GOT3 (cell line): ENCODE measurements around the gene RBM43.
"Not testable (repeated sequence)": the region's sequence is repeated elsewhere in the genome, so short reads cannot be mapped to it uniquely, and the experiment has no call there.

Source experiments
- DNase-seq: peaks from one replicate; lab custom pipeline; 2025; ENCODE audit warnings: mixed read lengths; lab: John Stamatoyannopoulos, UW

The RBM43 gene

DNA sequence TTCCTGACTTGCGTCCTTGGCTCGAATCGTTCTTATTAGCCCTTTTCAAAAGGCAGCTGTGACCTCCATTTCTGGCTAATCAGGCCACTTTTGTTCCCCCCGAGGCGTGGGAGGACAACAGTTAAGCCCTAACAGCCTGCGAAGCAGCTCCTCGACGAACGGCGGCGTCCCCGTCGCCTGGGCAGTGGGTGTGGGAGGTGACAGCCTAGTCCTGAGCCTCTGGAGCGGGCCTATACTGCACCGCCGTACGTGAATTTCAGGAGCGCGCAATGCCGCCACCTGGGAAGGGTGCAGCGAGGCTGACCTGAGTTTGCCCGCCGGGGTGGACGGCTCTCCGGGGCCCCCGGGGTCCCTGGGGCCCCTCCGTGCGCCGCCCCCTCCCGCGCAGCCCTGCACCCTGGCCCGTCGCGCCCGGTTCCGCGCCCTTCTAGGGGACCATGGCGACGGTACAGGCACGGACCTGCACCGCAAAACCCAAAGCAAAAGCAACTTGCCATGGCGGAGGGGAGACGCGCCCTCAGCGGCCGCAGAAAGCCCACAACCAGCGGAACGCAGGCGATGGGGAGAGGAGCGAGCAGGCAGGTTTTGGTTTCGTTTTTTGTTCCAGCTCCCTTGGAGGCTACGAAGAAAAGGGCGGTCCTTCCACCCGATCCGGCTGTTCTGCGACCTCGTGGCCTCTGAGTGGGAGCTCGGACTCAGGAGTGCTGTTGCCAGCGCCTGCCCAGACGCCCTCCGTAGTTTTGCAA, at the start of gene RBM43:
Gene RBM43, minus strand, starts transcription at position 633 of the 746 bp plus-strand sequence. Its CDS starts 136 bp downstream, at position 497.
- peak; percentile 80 for DNase-seq

DNA sequence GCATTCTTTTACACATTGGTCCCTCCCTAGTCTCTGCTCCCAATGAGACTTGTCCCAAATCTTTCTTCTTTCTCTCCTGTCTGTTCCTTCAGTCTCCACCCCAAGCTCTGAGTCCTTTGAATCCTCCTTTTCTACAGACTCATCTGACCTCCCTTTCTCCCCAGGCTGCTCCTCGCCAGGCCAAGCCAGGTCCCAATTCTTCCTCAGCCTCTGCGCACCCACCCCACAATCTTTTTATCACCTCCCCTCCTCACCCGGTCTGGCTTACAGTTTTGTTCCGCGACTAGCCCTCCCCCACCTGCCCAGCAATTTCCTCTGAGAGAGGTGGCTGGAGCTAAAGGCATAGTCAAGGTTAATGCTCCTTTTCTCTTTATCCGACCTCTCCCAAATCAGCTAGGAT, 48.6 kb upstream of the RBM43 start:
- not testable (repeated sequence) for DNase-seq

DNA sequence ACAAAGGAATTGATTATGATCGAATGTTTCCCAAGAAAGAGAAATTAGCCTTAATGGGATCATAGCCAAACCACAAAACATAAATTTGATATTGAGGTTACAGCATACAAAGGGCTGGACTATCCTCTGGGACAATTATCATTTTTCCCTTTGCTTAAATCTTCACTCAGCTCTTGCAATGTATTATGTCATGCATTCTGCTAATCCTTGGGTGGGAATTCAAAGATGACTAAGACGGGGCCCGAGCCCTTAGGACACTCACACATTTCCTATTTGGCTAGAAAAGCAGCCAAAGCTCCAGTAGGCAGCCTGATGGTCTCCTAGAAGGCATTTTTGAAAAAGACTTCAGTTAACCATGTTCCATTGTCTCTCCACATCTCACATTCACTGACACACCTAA, 45.0 kb upstream of the RBM43 start:
- no peak for DNase-seq

DNA sequence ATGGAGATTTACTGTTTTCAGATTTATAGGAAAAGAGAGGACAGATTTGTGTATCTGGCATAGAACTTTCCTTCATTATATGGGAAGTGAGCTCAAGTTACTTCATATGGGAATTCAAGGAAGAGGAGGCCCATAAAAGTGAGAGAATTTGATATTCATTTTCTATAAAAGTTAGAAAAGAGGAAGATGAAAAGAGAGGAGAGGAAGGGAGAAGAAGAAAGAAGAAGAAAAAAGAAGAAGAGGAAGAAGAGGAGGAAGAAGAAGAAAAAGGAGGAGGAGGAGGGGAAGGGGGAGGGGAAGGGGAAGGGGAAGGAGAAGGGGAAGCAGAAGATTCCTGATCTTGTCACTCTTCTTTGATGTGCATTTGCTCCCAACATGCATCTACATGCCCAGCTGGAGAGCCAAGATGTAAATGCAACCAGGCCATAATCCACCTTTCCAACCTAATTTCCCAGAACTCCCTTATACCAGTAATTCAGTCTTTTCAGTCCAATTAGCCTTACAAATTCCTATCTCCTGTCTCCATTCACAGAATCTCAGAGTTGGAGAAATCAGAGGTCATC, 43.5 kb upstream of the RBM43 start:
- DNase-seq, result no peak

DNA sequence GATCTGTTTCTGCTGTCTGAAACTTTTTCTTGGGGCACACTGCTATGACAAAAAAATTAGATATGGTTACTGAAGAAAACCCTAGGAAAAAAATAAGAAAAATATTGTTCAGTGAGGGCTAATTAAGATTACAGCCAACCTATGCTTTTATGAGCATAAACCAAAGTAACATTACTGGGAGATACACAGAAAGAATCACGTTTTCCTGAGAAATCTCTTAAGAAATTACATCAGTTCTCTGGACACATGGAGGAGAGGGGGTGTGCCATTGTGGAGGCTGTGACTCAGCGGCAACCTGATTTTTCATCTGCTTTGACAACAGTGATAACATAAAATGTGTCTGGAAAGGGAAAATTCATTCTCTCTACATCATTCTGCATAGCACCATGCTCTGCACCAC, 41.2 kb upstream of the RBM43 start:
- DNase-seq, result no peak

DNA sequence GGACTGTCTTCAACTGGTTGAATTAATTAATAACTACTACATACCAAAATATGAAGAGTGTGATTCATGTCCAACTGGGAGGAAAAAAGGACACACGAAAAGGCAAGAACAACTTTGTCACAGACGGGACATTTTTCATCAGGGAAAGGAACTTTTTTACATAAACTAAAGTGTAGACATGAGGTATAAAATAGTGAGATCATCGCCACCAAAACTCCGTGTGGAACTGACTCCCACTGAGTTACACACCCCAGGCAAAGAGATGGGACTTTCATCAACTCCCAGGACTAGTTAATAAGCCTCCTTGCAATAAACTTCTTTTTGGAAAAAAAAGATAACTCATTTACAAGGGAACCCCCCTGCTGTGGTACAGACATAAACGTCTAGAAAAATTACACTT, 40.7 kb upstream of the RBM43 start:
- DNase-seq, result no peak

DNA sequence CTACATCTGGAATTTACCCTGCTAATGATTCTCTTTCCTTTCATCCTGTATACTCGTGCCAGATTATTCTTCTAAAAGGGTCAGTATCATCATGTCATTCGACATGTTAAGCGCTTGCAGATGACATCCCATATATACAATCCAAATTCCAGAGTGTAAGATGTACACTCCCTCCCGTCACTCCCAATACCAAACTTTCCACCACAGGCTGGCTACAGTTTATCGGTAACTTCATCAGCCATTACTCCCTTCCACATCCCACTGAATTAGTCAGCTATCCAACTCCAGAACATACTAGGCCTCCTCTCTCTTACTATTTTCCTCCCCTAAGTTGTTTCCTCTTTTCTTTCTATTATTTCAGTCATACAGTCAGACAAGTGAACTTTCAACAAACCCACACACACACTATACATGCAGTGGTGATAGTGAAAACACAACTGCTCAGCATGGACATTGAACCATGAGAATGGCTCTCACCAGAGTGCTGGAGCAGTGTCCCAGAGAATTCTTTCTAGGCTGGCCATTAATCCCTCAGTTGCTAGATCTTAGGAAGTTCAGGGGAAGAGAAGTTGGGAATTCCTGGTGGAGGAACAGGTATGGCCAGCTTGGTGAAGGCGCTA, 38.4 kb upstream of the RBM43 start:
- DNase-seq, result no peak

DNA sequence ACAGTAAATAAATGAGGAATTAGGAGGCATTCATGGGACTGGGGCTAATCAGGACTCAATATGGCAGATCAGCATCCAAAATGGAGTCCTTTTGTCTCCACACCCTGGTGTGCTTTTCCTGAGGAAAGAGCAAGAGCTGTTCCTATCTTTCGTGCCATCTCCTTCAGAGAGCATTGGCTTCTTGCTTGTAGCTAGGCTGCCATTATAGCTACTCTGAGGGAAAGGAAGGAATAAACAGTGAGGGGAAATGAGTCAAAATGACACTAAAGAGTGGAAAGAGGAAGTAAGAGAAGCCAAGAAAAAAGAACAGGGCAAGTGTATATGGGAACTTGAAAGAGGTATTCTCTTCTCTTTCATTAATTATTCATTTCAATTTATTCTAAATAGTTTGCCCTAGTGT, 36.2 kb upstream of the RBM43 start:
- DNase-seq, result no peak

DNA sequence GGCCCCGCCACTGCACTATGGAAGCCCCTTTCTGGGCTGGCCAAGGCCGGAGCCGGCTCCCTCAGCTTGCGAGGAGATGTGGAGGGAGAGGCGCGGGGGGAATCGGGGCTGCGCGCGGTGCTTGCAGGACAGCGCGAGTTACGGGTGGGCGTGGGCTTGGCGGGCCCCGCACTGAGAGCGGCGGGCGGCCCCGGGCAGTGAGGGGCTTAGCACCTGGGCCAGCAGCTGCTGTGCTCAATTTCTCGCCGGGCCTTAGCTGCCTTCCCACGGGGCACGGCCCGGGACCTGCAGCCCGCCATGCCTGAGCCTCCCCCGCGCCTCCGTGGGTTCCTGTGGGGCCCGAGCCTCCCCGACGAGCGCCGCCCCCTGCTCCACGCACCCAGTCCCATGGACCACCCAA, 34.3 kb upstream of the RBM43 start:
- DNase-seq, result not testable (repeated sequence)

DNA sequence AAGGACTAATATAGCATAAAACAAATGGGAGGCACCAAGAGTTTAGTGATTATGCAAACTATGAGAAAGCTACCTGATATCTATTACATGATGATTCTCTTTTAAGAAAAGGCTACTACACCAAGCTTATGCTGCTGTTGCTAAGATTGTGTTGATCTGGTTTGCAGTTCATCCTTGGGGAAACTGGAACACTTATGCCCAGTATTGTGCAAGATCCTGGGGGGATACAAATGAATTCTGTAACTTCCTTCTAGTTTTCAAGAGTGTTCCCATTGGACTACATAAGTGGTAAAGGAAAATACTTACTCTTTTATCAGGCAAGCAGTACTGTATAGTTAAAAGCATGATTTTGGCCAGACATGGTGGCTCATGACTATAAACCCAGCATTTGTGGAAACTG, 30.9 kb upstream of the RBM43 start:
- no peak for DNase-seq

DNA sequence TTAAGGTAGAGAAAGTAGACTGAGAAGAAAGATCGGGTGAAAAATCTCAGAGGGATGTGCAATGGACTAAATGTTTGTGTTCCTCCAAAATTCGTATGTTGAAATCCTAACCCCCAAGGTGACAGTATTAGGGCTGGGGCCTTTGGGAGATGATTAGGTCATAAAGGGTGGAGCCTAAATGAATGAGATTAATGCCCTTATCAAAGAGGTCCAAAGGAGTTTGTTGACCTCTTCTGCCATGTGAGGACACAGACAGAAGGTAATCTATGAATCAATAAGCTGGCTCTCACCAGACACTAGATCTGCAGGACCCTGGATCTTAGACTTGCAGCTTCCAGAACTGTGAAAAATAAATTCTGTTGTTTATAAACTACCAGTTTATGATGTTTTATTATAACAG, 30.5 kb upstream of the RBM43 start:
- DNase-seq, result no peak

DNA sequence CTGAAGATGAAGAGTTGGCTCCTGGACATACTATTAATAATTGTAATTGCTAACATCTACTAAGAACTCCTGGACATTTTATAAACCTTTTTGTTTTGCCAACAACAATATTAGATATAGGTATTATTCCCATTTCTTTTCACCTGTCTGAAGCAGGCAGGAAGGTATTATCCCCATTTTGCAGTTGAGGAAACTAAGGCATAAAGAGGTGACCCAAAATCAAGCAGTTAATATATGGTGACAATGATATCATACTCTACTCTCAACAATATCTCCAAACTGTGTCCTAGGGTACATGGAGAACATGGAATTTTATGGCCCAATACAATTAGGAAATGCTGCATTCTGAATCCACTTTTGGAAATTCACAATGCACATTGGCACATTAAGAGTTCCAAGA, 29.6 kb upstream of the RBM43 start:
- no peak for DNase-seq

DNA sequence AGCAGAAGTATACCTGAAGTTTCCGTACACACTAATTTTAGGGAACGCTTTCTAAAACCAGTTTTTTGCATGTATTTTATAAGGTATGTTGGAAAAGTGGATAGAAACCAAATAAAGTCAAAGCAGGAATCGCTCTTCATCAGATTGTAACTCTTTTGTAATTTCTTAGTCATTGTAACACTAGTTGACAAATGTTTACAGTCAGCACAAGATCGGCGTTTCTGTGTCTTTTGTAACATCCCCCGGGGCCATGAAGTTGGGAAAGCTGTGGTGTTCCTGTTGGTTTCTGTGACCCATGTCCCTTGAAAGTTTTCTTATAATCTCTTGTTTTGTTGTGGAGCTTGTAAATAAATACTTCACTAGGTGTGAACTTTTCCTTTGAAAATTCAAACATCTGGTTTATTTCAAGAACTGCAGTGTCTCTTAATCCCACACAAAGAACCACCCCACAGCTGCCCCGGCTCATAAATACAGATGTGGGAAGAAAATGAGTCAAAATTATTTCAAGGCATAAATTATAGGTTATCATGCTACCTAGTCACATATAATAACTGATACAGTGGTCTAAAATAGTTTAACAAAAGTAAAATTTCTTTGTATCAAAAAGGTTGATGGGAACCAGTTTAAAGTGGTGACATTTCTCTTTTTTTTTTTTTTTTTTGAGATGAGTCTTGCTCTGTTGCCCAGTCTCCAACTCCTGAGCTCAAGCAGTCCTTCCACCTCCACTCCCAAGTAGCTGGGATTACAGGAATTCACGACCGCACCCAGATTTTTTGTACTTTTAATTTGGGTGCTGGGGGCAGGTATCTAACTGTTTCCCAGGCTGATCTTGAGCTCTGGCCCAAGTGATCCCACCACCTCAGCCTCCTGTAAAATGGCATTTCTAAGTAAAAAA, 28.6 kb upstream of the RBM43 start:
- no peak for DNase-seq

DNA sequence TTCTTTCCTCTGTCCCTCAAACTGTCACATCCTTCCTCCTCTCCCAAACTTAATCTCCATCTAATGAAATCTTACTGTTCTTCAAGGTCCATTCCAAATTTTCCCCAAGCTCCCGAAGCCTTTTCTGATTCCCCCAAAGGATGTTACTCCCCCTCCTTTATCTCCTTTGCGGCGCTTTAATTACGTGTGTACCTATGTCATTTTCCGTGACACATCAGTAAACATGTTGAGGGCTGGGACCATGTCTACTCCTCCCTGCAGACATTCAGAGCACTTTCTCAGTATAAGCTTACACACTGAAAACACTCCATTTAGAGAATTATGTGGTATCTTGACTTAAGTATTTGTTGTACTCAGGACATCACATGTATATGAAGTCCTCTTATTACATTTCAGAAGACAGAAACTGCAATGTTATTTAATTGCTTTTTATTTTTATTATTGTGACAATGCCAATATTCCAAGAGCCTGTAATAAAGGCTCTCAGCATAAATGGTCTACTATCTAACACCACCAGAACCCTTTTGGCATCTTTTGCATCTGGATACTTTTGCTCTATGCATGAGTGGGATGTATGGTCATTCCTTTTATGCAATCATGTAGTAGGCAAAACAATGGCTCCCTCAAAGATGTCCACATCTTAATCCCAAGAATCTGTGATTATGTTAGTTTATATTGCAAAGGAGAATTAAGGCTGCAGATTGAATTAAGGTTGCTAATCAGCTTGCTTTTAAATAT, 26.0 kb upstream of the RBM43 start:
- no peak for DNase-seq

DNA sequence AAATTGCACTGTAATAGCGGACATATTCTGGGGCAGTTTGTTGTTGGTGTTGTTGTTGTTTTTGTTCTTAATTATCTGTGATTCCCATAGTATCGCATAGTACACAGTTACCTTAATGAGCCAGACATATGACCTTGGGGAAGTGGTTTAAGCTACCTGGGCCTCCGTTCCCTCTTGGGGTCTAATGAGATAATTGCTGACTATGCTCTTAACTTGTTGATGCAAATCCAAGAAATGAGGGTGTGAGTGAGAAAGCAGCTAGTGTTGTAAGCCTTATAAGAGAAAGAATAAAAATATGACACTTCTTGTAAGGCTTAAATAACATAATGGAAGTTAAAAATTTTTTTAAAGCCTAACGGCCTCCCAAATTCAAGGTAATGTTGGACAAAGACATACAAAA, 20.7 kb upstream of the RBM43 start:
- no peak for DNase-seq

DNA sequence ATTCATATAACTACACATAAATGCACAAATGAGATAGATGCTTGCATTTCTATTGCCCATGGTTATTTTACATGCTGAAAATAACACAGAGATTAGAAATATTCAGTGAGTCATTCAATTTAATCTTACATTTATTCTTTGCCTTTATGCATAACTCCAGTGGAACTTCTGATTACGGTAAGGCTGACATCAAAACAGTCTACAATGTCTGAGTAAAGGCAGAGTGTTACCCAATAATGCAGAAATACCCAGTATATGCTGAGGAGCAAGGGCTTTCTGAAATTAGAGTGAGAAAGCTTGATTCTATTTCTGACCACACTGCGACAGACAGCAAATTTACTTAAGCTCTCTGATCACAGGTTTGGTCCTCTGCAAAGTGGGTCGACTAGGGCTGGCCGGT, 18.6 kb upstream of the RBM43 start:
- DNase-seq, result no peak

DNA sequence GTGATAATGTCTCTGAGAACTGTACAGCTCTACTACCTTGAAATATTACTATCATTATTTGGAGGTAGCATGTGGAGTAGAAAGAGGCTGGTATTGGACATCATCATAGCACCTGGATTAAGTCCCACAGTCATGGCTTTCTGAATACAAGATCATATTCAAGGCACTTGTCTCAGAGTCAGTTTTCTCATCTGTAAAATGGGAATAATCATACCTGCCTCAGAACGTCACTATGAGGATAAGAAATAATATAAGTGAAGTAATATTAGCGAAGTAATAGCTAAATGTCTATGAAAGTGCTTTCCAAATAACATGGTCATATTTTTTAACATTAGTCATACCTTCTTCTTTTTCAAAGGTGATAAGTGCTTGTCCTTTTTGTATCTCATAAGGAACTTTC, 16.8 kb upstream of the RBM43 start:
- DNase-seq, result no peak

DNA sequence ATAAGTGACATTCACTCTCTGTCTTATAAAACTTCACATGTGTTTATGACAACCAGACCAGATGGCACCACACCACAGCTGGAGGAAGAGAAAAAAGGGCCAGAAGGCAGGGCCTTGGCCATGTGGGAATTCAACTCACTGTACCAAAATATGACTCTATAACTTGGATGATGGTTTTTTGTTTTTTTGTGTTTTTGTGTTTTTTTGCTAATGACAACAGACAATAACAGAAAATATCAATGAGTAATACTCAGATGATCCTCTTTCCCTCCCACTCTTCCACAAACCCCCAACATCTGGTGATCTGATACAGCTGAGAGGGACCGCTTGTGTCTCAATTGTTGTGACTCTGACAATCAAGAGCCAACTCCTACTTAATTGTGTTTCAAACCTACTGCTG, 15.4 kb upstream of the RBM43 start:
- no peak for DNase-seq

DNA sequence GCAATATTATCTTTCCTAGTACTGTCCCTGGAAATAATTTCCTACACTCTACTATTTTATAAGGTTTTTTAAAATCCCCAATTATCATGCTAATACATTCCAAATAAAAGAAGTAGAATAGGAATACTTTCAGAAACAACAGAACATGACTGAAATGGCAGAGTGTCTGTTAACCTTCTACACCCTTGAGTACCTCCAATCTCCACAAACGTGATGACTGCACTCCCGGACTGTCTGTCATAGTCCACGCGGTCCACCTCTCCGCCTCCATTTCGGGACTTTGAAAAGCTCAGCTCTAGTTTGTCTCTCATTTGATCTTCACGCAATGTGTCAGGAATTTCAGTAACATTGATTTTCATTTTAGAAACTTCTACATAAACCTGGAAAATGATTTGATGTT, 13.6 kb upstream of the RBM43 start:
- no peak for DNase-seq

DNA sequence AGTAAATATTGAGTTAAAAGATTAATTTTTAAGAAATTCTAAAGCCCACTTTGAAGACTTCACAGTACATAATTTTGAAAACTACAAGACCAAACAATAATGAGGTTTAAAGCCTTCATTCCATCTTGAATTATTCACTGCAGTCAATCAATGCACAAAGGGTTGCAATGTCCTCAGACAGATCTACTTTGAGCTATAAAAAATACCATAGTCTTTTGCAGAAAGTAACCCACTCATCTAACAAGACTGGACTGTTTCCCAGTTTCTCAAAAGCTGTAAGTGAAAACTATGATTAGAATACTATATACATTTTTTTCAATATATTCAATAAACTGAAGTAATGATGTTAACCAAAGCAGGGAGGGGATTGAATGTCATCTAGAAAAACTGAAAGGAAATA, 10.2 kb upstream of the RBM43 start:
- DNase-seq, result no peak

DNA sequence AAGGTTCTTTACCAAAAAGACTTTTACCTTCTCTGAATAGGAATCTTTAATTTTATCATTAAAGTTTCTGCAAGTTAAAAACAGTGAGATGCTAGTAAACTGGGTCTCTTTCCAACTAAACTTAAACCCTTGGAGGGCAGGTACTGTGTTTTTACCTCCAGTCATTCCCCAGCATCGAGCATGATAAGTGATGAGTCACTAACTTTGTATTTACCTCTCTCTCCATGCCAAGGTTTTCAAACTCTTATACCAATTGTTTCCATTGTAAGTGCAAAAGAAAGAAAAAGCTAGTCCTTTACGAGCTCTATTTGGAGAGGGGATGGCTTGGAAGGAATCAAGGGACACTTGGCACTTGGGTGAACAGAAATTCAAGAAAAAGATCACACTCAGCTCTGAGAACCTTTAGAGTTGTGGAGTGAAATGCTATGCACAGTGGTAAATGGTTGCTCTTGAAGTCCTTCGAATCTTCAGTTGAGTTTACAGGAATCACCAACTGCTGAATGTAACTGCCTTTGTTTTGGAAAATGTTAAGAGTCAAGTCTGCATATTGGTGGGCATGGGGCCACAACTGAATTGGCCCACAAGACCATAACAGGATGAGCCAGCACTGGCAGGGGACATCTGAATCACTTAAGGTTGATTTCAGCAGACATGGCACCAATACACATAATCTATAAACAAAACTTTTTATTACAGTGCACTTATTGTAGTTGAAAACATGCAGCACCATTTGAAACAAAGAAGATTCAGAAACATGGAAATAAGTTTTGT, 8.3 kb upstream of the RBM43 start:
- DNase-seq, result no peak
